Activated CD8-positive, alpha-beta memory T cell treated with anti-CD3 and anti-CD28 coated beads for 1 hour (primary cell): Measurements from ENCODE around the gene ZBP1.

ENCODE experiments used
- DNase-seq, 2 donors: peaks; one replicate each; pipeline ENCODE4 v3.0.0-alpha.2; 2020; ENCODE audit warnings: low read depth in 1 of 2; ENCODE audit errors: extremely low read depth in 1 of 2

ZBP1 gene

GRCh38 chr20:57561356-57562279, 58.6 kb downstream of the ZBP1 start:
- DNase-seq: no peak

- no peak for DNase-seq
Observed at GRCh38 chr20:57560554-57561355, 59.5 kb downstream of the ZBP1 start, which contains the start of gene PCK1. Gene PCK1 (plus strand): TSS chr20:57561110. CDS start chr20:57561412, 302 bp downstream.

GRCh38 chr20:57559658-57560553, 60.3 kb downstream of the ZBP1 start:
- DNase-seq: no peak

- no peak for DNase-seq
Observed at GRCh38 chr20:57559289-57559634, 61.0 kb downstream of the ZBP1 start.

GRCh38 chr20:57558614-57559288, 61.5 kb downstream of the ZBP1 start:
- no peak for DNase-seq

GRCh38 chr20:57557926-57558613, 62.2 kb downstream of the ZBP1 start:
- DNase-seq: no peak

GRCh38 chr20:57556980-57557274, 63.3 kb downstream of the ZBP1 start:
- DNase-seq: no peak

- DNase-seq: no peak
Observed at GRCh38 chr20:57555457-57556184, 64.6 kb downstream of the ZBP1 start.
